OCI-M2 (cell line): ENCODE results near the gene PASK.

ENCODE experiments used
- DNase-seq: peaks from one replicate; lab custom pipeline; 2025; ENCODE audit not compliant: unreplicated experiment; lab: John Stamatoyannopoulos, UW

The PASK gene

GRCh38 chr2:241082341-241083090 lies 66.8 kb downstream of the PASK start:
- no peak for DNase-seq

DNA sequence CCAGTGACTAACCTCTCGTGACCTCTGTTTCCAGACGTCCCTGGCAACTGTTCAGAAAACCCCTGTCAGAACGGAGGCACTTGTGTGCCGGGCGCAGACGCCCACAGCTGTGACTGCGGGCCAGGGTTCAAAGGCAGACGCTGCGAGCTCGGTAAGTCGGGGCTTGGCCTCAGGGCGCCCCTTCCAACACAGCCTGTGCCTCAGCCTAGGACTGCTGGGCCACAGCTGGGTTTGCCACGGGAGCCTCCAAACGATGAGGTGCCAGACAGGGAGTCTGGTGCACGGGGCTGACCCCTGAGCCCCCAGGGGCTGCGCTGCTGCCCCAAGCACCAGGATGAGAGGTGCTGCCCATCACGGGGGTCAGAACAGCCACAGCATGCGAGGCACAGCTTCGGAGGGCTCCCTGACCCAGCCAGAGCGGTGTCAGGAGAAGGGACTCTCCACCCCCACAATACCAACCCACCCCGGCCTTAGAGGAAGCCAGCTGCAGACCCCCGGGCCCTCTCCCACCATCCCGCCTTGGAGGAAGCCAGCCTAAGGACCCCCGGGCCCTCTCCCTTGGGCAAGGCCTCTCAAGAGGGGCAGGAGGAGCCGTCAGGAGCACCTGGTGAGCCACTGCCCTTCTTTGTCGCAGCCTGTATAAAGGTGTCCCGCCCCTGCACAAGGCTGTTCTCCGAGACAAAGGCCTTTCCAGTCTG lies 67.5 kb downstream of the PASK start:
- no peak for DNase-seq

- DNase-seq = no peak
Observed at GRCh38 chr2:241081190-241081642, 68.1 kb downstream of the PASK start.

- no peak for DNase-seq
Observed at GRCh38 chr2:241080405-241081189, 68.7 kb downstream of the PASK start.

GRCh38 chr2:241074901-241075540 lies 74.3 kb downstream of the PASK start:
- DNase-seq = no peak

GRCh38 chr2:241074065-241074818 lies 75.0 kb downstream of the PASK start:
- no peak for DNase-seq

DNA sequence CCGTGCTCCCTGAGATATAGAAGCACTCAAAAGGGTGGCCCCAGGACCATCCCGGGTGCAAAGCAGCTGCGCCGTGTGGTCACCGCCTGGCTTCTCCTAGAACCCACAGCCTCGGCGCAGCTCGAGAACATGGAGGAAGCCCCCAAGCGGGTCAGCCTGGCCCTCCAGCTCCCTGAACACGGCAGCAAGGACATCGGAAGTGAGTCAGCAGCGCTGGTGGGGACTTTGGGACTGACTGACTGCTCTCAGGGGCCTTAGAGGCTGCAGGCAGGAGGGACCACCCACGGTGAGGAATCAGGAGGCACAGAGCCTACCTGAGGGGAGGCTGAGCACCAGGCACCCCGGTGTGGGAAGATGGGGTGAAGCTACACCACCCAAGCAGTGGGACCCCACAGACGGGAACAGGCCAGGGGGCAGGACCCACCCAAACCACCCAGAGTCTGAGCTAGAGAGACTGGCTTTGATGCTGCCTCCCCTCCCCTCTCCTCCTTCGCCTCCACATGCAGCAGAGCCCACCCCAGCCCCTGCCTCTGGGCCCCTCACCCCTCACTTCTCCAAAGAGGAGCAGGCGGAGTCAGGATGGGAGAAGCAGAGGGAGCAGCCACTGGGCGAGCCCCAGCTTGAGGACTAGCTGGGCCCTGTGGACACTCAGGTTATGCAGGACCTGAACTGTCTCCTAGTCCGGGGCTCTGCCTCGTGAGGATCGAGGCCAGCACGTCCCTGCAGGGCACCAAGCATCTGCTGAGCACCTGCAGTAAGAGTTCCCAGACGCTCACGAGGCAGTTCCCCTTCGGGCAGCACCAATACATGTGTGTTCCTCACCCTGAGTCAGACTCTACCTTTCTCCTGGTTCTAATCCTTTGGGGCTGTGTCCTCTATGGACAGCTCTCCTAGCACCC lies 75.9 kb downstream of the PASK start:
- DNase-seq = no peak

DNA sequence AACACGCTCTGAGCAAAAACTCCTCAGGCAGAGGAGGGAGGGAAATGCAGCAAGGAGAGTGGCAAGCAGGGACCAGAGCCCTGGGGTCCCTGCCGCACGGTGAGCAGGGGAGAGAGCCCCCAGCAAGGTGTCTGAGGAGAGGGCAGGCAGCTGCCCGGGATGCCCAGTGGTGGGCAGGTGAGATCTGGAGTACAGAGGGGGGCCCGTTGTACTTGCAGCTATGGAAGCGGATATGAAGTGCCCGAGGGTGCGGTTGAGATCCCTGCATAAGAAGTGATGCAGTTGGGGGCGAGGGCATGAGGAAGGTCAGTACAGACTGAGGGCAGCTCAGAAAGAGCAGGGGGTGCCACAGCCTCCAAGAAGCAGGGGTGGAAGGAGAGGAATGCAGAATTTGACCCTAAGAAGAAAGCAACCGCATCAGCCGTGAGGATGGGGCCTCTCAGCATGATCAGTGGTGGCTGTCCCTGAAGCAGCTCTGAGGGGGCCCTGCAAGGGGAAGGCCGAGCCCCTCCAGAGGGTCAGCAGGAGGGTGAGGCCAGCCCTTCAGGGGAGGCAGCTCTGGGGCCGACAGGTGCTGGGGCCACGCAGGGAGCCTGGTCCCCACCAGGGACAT lies 76.6 kb downstream of the PASK start:
- no peak for DNase-seq

DNA sequence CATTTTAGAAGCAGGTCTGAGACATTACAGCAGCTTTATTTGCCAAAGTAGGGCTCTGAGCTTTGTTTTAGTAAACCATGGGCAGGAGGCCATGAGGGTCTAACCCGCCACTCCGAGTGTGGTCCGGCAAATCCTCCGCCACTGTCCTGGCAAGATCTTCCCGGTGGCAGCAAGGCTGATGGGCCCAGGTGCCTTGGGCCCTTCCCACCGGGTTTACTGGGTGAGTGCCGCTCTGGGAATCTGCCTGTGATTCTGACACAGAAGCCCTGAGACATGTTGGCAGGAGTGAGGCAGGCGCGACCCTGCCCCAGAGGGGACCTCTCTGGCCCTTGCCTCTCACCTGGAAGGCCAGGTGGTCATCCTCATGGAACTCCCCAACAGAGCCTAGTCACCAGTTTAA lies 77.1 kb downstream of the PASK start:
- DNase-seq = no peak

DNA sequence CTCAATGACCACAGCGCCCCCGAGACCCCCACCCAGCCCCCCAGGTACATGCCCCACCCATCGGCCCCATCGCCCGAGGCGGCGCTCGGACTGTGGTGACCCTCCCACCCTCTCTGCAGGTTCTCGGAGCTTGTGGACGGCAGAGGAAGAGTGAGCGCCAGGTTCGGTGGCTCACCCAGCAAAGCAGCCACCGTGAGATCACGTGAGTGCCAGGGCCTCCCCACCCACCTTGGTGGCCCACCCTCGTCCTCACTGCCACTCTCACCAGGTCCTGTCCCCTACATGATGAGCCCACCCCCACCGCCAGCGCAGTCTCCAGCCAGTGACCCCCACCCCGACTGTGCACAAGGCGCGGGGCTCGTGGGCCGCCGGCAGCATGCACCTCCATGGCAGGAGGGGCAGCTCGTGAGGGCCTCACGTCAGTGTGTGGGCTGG lies 77.6 kb downstream of the PASK start:
- no peak for DNase-seq

DNA sequence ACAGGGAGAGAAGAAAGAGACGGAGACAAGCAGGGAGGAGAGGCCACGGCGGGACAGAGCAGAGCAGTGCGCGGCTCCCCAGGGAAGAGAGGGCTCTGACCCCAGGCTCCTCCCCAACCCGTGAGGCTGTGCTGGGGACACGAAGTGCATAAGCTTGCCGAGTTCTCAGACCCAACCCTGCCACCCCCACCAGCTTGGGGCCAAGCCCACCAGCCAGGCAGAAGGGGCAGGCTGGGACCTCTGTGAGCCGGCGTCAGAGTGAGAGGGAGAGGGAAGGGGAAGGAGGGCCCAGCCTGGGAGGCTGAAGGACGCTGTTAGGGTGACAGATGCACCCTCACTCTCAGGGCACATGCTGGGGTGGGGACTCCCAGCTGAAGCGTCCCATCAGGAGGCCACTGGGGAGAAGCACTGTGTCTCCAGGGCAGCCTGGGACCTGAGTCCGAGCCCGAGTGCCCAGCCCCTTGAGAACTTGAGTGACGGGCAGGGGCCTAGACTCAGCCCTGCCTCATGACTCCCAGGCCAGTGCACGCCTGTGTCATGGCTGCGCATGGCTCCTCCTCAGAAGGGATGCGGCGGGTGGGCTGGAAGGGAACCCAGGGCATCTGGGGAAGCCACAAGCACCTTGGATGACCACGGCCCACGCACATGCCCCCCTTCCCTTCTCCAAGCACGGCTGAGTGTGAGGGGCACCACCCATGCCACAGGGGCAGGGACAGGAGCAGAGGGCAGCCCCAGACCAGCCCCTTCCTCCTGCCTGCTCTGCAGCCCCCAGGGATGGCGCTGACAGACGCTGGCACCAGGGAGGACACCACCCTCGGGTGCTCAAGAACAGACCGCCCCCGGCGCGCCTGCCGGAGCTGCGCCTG lies 78.2 kb downstream of the PASK start:
- no peak for DNase-seq

DNA sequence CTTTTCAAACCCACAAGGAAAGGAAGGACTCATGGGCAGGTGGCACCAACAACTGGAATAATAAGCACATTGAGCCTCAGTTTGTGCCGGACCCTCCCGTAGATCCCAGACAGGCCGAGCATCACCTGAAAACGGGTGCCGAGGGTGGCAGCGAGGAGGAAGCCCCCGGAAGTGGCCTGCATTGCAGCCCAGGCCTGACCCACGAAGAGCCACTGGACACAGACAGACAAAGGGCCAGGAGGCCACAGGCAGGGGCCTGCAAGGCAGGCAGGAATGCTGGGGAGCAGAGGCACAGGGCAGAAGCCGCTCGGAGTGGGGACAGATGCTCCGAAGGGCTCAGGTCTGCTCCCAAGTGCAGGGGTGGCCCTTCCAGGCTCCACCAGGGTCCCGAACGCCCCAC lies 78.9 kb downstream of the PASK start:
- DNase-seq = no peak

DNA sequence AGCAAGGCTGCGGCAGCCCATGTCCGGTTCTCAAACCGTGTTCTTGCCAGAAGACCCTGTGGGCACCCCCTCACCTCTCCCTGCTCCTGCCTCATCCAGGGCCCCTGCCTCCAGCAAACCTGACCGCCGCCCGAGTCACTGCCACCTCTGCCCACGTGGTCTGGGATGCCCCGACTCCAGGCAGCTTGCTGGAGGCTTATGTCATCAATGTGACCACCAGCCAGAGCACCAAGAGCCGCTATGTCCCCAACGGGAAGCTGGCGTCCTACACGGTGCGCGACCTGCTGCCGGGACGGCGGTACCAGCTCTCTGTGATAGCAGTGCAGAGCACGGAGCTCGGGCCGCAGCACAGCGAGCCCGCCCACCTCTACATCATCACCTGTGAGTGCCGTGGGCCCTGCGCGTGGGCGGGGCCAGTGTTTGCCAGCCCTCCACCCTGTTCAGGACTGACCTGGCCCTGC lies 79.4 kb downstream of the PASK start:
- DNase-seq = no peak

GRCh38 chr2:241068942-241069810 lies 80.1 kb downstream of the PASK start:
- no peak for DNase-seq

- no peak for DNase-seq
Observed at GRCh38 chr2:241068136-241068941, 80.9 kb downstream of the PASK start.

- no peak for DNase-seq
Observed at GRCh38 chr2:241067501-241068135, 81.7 kb downstream of the PASK start.
